Panc1 (cell line): ENCODE results near the gene ARL2BP. TPM values are rescaled to one million over a fixed set of nuclear protein-coding genes. Genes with fewer than 3 reads are reported as not detected.
A peak's percentile ranks its signal among the peaks of the same experiment; 100 is the strongest.

Experiments
- ATAC-seq: fragments of 200-7000 bp; cut with Tn5 transposase; 2 replicates; pipeline ENCODE4 v1.9.1; 2020; ENCODE audit warnings: mild to moderate bottlenecking, moderate library complexity
- BruUV-seq: library from RNA; stranded (reverse); fragments of 400-500 nt; replicated peaks from 2 replicates; lab custom pipeline; 2021; lab: Mats Ljungman, UMichigan
- CTCF ChIA-PET: fragments of 300-600 bp; sonication (Branson Sonifier 250); formaldehyde crosslinking; loops from one replicate; lab custom pipeline; 2022; ENCODE audit warnings: antibody characterized with exemption; lab: Charles Lee
- POLR2A ChIA-PET: fragments of 300-600 bp; sonication (Branson Sonifier 250); formaldehyde crosslinking; loops from one replicate; lab custom pipeline; 2022; ENCODE audit warnings: antibody characterized with exemption; lab: Charles Lee
- DNase-seq: peaks from one replicate; pipeline ENCODE4 v3.0.0-alpha.2; 2010; ENCODE audit warnings: low read depth, low spot score
- H3K27ac ChIP-seq: 2 replicates; pipeline ENCODE4 v1.5.1; 2011; ENCODE audit warnings: mild to moderate bottlenecking, low read length, inconsistent platforms
- H3K27me3 ChIP-seq: fragments of 200-500 bp; sonication (Bioruptor generic); 2 replicates; pipeline ENCODE4 v1.6.0; 2014; ENCODE audit warnings: low read length, inconsistent platforms; ENCODE audit not compliant: control insufficient read depth, insufficient read depth
- H3K36me3 ChIP-seq: fragments of 200-500 bp; sonication (Bioruptor generic); 2 replicates; pipeline ENCODE4 v1.5.1; 2014; ENCODE audit warnings: inconsistent platforms, mild to moderate bottlenecking, low read length, moderate library complexity; ENCODE audit not compliant: control insufficient read depth, insufficient read depth
- H3K4me1 ChIP-seq: 2 replicates; pipeline ENCODE4 v1.5.1; 2011; ENCODE audit warnings: inconsistent platforms, mild to moderate bottlenecking, low read length, moderate library complexity; ENCODE audit not compliant: control insufficient read depth, insufficient read depth
- H3K4me3 ChIP-seq, 2 experiments: 2 replicates each; pipeline ENCODE4 v1.5.1; 2011 to 2012; ENCODE audit warnings: low read depth in 2 of 2, low read length in 2 of 2, mild to moderate bottlenecking in 2 of 2, inconsistent platforms in 1 of 2, moderate library complexity in 1 of 2
- H3K9me3 ChIP-seq: fragments of 200-500 bp; sonication (Bioruptor generic); 2 replicates; pipeline ENCODE4 v1.5.1; 2014; ENCODE audit warnings: low read depth, mild to moderate bottlenecking, inconsistent platforms, low read length, moderate library complexity; ENCODE audit not compliant: control insufficient read depth, insufficient read depth
- POLR2AphosphoS5 ChIP-seq: IDR thresholded peaks from 2 replicates; pipeline ENCODE4 v1.6.1; 2012; ENCODE audit warnings: mild to moderate bottlenecking, low read depth, low read length, moderate library complexity
- SIN3A ChIP-seq: IDR thresholded peaks from 2 replicates; pipeline ENCODE4 v1.6.1; 2012; ENCODE audit warnings: low read depth, mild to moderate bottlenecking, low read length, moderate library complexity, borderline replicate concordance; ENCODE audit not compliant: insufficient read depth
- TCF7L2 ChIP-seq: IDR thresholded peaks from 2 replicates; pipeline ENCODE4 v1.6.1; 2011; ENCODE audit warnings: mild to moderate bottlenecking, low read depth, low read length, inconsistent platforms
- in situ Hi-C: cut with HindIII; loops from 2 replicates; pipeline ENCODE4 v1.10.0; 2016; ENCODE audit warnings: low sequenced_read_pairs, low pct_unique_long_range_greater_than_20kb
- intact Hi-C: fragments of 100-400 bp; cut with micrococcal nuclease; formaldehyde crosslinking; loops from one replicate; pipeline ENCODE4 v1.10.0; 2022; ENCODE audit not compliant: unreplicated experiment
- total RNA-seq: library from RNA; stranded (reverse); gene quantifications from one replicate; pipeline ENCODE4 v1.2.1, GENCODE V29; 2021; ENCODE audit not compliant: unreplicated experiment
- TF ChIP-seq, protein P1 (sequence below): fragments of 450-650 bp; IDR thresholded peaks from 2 replicates; pipeline ENCODE4 v1.5.1; 2017; ENCODE audit warnings: mild to moderate bottlenecking
- TF ChIP-seq, protein P2 (sequence below), 2 experiments: IDR thresholded peaks; 2 replicates each; pipeline ENCODE4 v1.6.1; 2011 to 2012; ENCODE audit warnings: low read depth in 2 of 2, control low read depth in 1 of 2, low read length in 1 of 2, mild to moderate bottlenecking in 1 of 2, moderate library complexity in 1 of 2; ENCODE audit not compliant: insufficient read depth in 1 of 2

Gene ARL2BP
- total RNA-seq, 1 experiment from 2014 or later: 47.7 TPM

DNA sequence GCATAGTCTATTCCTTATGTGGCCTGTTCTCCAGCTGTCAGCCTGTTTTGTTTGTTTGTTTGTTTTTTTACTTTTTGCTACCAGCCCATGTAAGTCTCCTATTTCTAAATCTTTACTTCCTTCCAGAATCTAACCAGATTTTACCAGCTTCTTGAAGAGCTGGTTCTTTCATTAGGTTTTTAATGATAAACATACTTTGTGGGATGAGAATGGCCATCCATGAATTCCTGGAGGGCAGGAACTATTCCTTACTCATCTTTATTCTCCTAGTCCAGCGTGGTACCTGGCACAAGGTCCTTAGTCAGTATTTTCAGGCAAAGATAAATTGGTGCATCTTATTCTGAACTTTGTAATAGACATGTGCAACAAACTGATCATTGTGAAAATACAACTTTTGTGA is 41.6 kb upstream of the ARL2BP start:
- H3K4me1 ChIP-seq: no peaks in the 10 kb centered on the region
- ChIA-PET POLR2A (no interaction called here), CTCF (no interaction called here)
- no peaks in the 10 kb centered on the region for H3K27me3 ChIP-seq
- no TSS peak for BruUV-seq
- intact Hi-C loops (no loop called here), in situ Hi-C loops (no loop called here)
- no peak overlapping the region for H3K4me3 ChIP-seq
- TF ChIP-seq, protein P1, sequence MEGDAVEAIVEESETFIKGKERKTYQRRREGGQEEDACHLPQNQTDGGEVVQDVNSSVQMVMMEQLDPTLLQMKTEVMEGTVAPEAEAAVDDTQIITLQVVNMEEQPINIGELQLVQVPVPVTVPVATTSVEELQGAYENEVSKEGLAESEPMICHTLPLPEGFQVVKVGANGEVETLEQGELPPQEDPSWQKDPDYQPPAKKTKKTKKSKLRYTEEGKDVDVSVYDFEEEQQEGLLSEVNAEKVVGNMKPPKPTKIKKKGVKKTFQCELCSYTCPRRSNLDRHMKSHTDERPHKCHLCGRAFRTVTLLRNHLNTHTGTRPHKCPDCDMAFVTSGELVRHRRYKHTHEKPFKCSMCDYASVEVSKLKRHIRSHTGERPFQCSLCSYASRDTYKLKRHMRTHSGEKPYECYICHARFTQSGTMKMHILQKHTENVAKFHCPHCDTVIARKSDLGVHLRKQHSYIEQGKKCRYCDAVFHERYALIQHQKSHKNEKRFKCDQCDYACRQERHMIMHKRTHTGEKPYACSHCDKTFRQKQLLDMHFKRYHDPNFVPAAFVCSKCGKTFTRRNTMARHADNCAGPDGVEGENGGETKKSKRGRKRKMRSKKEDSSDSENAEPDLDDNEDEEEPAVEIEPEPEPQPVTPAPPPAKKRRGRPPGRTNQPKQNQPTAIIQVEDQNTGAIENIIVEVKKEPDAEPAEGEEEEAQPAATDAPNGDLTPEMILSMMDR: no peak
- no peak for TF ChIP-seq SIN3A
- TF ChIP-seq TCF7L2: no peak
- TF ChIP-seq POLR2AphosphoS5: no peak
- TF ChIP-seq, protein P2, sequence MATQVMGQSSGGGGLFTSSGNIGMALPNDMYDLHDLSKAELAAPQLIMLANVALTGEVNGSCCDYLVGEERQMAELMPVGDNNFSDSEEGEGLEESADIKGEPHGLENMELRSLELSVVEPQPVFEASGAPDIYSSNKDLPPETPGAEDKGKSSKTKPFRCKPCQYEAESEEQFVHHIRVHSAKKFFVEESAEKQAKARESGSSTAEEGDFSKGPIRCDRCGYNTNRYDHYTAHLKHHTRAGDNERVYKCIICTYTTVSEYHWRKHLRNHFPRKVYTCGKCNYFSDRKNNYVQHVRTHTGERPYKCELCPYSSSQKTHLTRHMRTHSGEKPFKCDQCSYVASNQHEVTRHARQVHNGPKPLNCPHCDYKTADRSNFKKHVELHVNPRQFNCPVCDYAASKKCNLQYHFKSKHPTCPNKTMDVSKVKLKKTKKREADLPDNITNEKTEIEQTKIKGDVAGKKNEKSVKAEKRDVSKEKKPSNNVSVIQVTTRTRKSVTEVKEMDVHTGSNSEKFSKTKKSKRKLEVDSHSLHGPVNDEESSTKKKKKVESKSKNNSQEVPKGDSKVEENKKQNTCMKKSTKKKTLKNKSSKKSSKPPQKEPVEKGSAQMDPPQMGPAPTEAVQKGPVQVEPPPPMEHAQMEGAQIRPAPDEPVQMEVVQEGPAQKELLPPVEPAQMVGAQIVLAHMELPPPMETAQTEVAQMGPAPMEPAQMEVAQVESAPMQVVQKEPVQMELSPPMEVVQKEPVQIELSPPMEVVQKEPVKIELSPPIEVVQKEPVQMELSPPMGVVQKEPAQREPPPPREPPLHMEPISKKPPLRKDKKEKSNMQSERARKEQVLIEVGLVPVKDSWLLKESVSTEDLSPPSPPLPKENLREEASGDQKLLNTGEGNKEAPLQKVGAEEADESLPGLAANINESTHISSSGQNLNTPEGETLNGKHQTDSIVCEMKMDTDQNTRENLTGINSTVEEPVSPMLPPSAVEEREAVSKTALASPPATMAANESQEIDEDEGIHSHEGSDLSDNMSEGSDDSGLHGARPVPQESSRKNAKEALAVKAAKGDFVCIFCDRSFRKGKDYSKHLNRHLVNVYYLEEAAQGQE (IDR thresholded peaks at IDR 0.05; ENCODE audit: insufficient read depth in 1 of 2, low read depth in 2 of 2, low read length in 1 of 2): no peak
- ATAC-seq (no peak), DNase-seq (no peak)
- H3K9me3 ChIP-seq: no peaks in the 10 kb centered on the region
- H3K27ac ChIP-seq: no peak overlapping the region
- peaks cover 18% of the 10 kb centered on the region for H3K36me3 ChIP-seq

DNA sequence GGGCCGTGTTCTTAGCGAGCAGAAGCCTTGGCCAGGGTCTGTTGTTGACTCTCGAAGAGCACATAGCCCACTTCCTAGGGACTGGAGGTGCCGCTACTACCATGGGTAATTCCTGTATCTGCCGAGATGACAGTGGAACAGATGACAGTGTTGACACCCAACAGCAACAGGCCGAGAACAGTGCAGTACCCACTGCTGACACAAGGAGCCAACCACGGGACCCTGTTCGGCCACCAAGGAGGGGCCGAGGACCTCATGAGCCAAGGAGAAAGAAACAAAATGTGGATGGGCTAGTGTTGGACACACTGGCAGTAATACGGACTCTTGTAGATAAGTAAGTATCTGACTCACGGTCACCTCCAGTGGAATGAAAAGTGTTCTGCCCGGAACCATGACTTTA is 40.4 kb upstream of the ARL2BP start:
- TSS peak; percentile 34 for BruUV-seq
- in situ Hi-C loops: no loop called here
- no peak overlapping the region for H3K27ac ChIP-seq
- no peaks in the 10 kb centered on the region for H3K9me3 ChIP-seq
- TF ChIP-seq, protein P2 (IDR thresholded peaks at IDR 0.05; ENCODE audit: insufficient read depth in 1 of 2, low read depth in 2 of 2, low read length in 1 of 2): no peak
- no peak for TF ChIP-seq POLR2AphosphoS5
- TF ChIP-seq SIN3A: no peak
- no peak for TF ChIP-seq TCF7L2
- TF ChIP-seq, protein P1: no peak
- intact Hi-C loops: no loop called here
- H3K36me3 ChIP-seq: peaks cover 18% of the 10 kb centered on the region
- ATAC-seq (no peak), DNase-seq (no peak)
- H3K4me1 ChIP-seq: no peaks in the 10 kb centered on the region
- CTCF ChIA-PET: no interaction called here
- POLR2A ChIA-PET: no interaction called here
- no peak overlapping the region for H3K4me3 ChIP-seq
- no peaks in the 10 kb centered on the region for H3K27me3 ChIP-seq
